ENCODE data around the gene IL1RL2.

IL1RL2 gene

GRCh38 chr2:102179061-102179460 lies 7.8 kb upstream of the IL1RL2 start (continued):
- TF ChIP-seq TSHZ2 (CRISPR knock-in tag; IDR thresholded peaks at IDR 0.05), result no peak
- TF ChIP-seq ZNF565 (CRISPR knock-in tag; conservative IDR thresholded peaks at IDR 0.05; ENCODE audit: low read depth), result no peak
- TF ChIP-seq ISL1 (CRISPR knock-in tag; IDR thresholded peaks at IDR 0.05), result no peak

- TF ChIP-seq ZNF70 (CRISPR knock-in tag; IDR thresholded peaks at IDR 0.05) (no peak), ZFP3 (CRISPR knock-in tag; IDR thresholded peaks at IDR 0.05) (no peak), SNAI2 (CRISPR knock-in tag; IDR thresholded peaks at IDR 0.05) (no peak), PPARA (CRISPR knock-in tag; IDR thresholded peaks at IDR 0.05; ENCODE audit: borderline replicate concordance) (no peak), ZC3H10 (CRISPR knock-in tag; IDR thresholded peaks at IDR 0.05) (no peak), ARNTL (CRISPR knock-in tag; IDR thresholded peaks at IDR 0.05; ENCODE audit: borderline replicate concordance, low read depth) (no peak), OSR1 (CRISPR knock-in tag; IDR thresholded peaks at IDR 0.05) (no peak), CREB5 (CRISPR knock-in tag; IDR thresholded peaks at IDR 0.05; ENCODE audit: low read depth) (no peak), POU6F1 (CRISPR knock-in tag; IDR thresholded peaks at IDR 0.05; ENCODE audit: borderline replicate concordance, low read depth) (no peak), TCF4 (CRISPR knock-in tag; IDR thresholded peaks at IDR 0.05; ENCODE audit: borderline replicate concordance) (no peak), PATZ1 (CRISPR knock-in tag; IDR thresholded peaks at IDR 0.05; ENCODE audit: borderline replicate concordance) (no peak), BACH2 (CRISPR knock-in tag; IDR thresholded peaks at IDR 0.05; ENCODE audit: borderline replicate concordance) (no peak)
- ATAC-seq, result no peak
Measured at GRCh38 chr2:102179788-102180686, 6.8 kb upstream of the IL1RL2 start.

GRCh38 chr2:102180687-102180999 lies 6.2 kb upstream of the IL1RL2 start:
- no peak for ATAC-seq
- TF ChIP-seq ESRRG (CRISPR knock-in tag; IDR thresholded peaks at IDR 0.05) (no peak), ZNF70 (CRISPR knock-in tag; IDR thresholded peaks at IDR 0.05) (no peak), PPARA (CRISPR knock-in tag; IDR thresholded peaks at IDR 0.05; ENCODE audit: borderline replicate concordance) (no peak), CSDC2 (CRISPR knock-in tag; IDR thresholded peaks at IDR 0.05) (no peak), SNAI2 (CRISPR knock-in tag; IDR thresholded peaks at IDR 0.05) (no peak), ISL1 (CRISPR knock-in tag; IDR thresholded peaks at IDR 0.05) (no peak), OSR1 (CRISPR knock-in tag; IDR thresholded peaks at IDR 0.05) (no peak), PATZ1 (CRISPR knock-in tag; IDR thresholded peaks at IDR 0.05; ENCODE audit: borderline replicate concordance) (no peak), ZNF8 (CRISPR knock-in tag; IDR thresholded peaks at IDR 0.05) (no peak), ZFP30 (CRISPR knock-in tag; IDR thresholded peaks at IDR 0.05) (no peak), BACH2 (CRISPR knock-in tag; IDR thresholded peaks at IDR 0.05; ENCODE audit: borderline replicate concordance) (no peak), ZFP3 (CRISPR knock-in tag; IDR thresholded peaks at IDR 0.05) (no peak), GLIS3 (CRISPR knock-in tag; IDR thresholded peaks at IDR 0.05) (no peak), POU6F1 (CRISPR knock-in tag; IDR thresholded peaks at IDR 0.05; ENCODE audit: borderline replicate concordance, low read depth) (no peak), ZNF565 (CRISPR knock-in tag; conservative IDR thresholded peaks at IDR 0.05; ENCODE audit: low read depth) (no peak), CSRNP3 (CRISPR knock-in tag; IDR thresholded peaks at IDR 0.05) (no peak), RARB (CRISPR knock-in tag; IDR thresholded peaks at IDR 0.05) (no peak), ZC3H10 (CRISPR knock-in tag; IDR thresholded peaks at IDR 0.05) (no peak)

Measured in SK-N-SH treated with all-trans-retinoic acid at 6 μM for 48 hours (cell line).